ENCODE data around the gene MYO1D.
"Not testable (repeated sequence)": the region's sequence is repeated elsewhere in the genome, so short reads cannot be mapped to it uniquely, and the experiment has no call there.

Gene MYO1D

GRCh38 chr17:32483451-32484019 is 393.4 kb downstream of the MYO1D start:
- no peak for DNase-seq

GRCh38 chr17:32482568-32483320 is 394.2 kb downstream of the MYO1D start:
- DNase-seq = no peak

- no peak for DNase-seq
These were observed 395.7 kb downstream of the MYO1D start for GRCh38 chr17:32481193-32481592.

- DNase-seq = no peak
These were observed 397.8 kb downstream of the MYO1D start for GRCh38 chr17:32479074-32479617.

DNA sequence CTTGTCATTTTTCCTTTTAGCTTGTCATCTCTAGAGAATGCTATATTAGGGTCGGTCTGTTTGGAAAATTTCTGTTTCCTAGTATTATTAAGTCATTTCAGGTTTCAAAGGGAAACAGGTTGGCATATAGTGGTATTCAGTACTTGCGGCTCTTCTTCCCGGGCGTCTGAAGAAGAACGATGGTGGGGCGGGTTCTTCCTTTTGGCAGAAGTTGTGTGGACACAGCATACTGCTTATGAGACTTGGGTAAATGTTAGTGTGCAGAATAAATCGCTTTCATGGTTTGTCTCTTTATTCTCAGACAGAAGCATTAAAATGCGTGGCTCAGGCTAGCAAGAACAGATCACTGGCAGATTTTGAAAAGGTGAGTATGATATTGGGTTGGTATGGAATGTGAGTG is 399.7 kb downstream of the MYO1D start:
- DNase-seq = no peak

- no peak for DNase-seq
These were observed 401.7 kb downstream of the MYO1D start for GRCh38 chr17:32475258-32475657.

GRCh38 chr17:32471652-32472051 is 405.3 kb downstream of the MYO1D start:
- DNase-seq = no peak

- DNase-seq = no peak
These were observed 406.3 kb downstream of the MYO1D start for GRCh38 chr17:32470405-32471167.

- no peak for DNase-seq
These were observed 409.0 kb downstream of the MYO1D start for GRCh38 chr17:32467949-32468348.

DNA sequence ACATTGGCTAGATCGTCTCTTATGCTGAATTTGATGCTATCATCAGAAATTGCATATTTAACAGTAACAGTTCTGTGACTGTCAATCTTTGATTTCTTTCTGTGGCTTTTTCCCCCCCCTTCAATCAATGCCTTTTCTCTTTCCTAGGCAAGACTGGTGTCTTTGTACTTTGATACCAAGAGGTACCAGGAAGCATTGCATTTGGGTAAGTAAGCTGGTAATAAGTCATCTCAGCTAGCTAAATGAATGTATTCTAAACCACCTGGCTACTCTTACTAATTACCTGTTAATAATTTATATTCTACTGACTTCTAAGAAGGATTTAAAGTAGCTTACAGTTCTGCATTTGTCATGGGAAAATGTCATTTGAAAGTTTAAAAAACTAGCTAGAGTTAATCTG is 412.6 kb downstream of the MYO1D start:
- DNase-seq = no peak

DNA sequence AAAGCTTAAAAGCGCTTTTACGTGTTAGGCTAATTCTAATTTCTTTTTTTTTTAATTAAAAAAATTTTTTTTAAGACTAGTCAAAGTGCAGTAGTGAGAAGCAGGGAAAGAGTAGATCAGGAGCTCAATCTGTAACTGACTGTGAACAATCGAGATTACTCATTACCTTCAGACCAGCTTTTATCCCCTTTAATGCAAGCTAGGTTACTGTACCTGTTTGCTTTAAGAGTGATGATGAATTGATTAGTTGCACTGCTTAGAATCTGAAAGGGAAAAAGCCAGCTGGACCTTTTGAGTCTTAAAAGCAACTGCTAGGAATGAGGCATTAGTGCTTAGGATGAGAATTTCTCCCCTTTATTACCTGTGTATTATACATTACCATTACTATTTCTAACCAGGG is 413.6 kb downstream of the MYO1D start:
- no peak for DNase-seq

GRCh38 chr17:32461853-32462617 is 414.9 kb downstream of the MYO1D start:
- peak; percentile 61 for DNase-seq

GRCh38 chr17:32461498-32461852 is 415.4 kb downstream of the MYO1D start:
- no peak for DNase-seq

GRCh38 chr17:32460054-32460453 is 416.9 kb downstream of the MYO1D start:
- no peak for DNase-seq

GRCh38 chr17:32458371-32458770 is 418.6 kb downstream of the MYO1D start:
- DNase-seq = no peak

- no peak for DNase-seq
These were observed 423.6 kb downstream of the MYO1D start for GRCh38 chr17:32453370-32453769.

- no peak for DNase-seq
These were observed 424.6 kb downstream of the MYO1D start for GRCh38 chr17:32452281-32452680.

- no peak for DNase-seq
These were observed 425.0 kb downstream of the MYO1D start for GRCh38 chr17:32451879-32452278.

- DNase-seq = not testable (repeated sequence)
These were observed 426.5 kb downstream of the MYO1D start for GRCh38 chr17:32450379-32450778.

GRCh38 chr17:32449963-32450362 is 427.0 kb downstream of the MYO1D start:
- no peak for DNase-seq

DNA sequence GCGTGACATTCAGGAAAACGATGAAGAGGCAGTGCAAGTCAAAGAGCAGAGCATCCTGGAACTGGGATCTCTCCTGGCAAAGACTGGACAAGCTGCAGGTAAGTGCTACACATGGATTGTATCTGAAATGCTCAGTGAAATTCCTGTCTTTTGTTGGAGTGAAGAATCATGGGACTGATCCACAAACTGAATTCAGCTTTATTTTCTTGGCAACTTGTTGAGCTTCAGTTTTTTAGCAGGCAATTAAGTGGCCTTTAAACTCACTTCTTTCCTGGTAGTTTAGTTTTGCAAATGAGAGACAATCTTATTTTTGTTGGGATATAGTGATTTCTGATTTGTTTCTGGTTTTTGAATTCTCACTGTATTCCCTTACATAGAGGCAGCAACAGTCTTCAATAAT is 430.0 kb downstream of the MYO1D start:
- DNase-seq = no peak

GRCh38 chr17:32445971-32446370 is 431.0 kb downstream of the MYO1D start:
- no peak for DNase-seq

DNA sequence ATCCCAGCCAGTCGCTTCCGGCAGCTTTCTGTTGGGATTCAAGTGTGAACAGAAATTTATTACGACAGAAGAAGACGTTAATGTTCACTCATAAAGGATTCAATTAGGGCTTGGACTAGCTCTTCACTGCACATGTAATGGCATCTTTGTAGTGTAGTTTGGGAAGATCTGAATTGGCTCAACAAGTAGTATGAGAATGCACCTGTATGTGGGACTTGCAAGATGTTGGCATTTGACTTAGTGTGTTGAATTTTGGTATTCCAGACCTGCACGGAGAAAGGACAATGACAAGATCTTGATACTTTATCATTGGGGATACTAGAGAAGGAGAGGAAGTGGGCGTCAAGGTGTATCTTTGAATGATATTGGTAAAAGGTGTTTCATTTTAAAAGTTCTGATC is 431.4 kb downstream of the MYO1D start:
- no peak for DNase-seq
